K562 (cell line): ENCODE measurements around the gene PLEKHF1. TPM values are rescaled to one million over a fixed set of nuclear protein-coding genes. Genes with fewer than 3 reads are reported as not detected.

Experiments used
- ARID1B ChIP-seq: fragments of 450-650 bp; IDR thresholded peaks from 2 replicates; pipeline ENCODE4 v1.6.1; 2016; ENCODE audit warnings: antibody characterized with exemption, mild to moderate bottlenecking, inconsistent platforms
- BRCA1 ChIP-seq, 2 experiments: fragments of 450-650 bp in 1 of 2; sonication (generic) in 1 of 2; formaldehyde crosslinking in 1 of 2; IDR thresholded peaks; 2 replicates each; pipeline versions ENCODE4 v1.5.0 to v1.6.1; 2017 to 2020; ENCODE audit warnings: mild to moderate bottlenecking in 1 of 2, missing genetic modification reagents in 1 of 2
- CSDE1 ChIP-seq, 2 experiments: fragments of 450-650 bp; IDR thresholded peaks; 2 replicates each; pipeline ENCODE4 v1.6.1; 2016; ENCODE audit warnings: mild to moderate bottlenecking in 1 of 2
- FOXA3 ChIP-seq, 2 experiments: fragments of 450-650 bp in 1 of 2; sonication (generic) in 1 of 2; formaldehyde crosslinking; IDR thresholded peaks in 1 of 2; conservative IDR thresholded peaks in 1 of 2; 2 replicates each; pipeline versions ENCODE4 v1.4.0 to v1.8.0; 2020 to 2022; ENCODE audit warnings: mild to moderate bottlenecking in 2 of 2, missing genetic modification reagents in 1 of 2
- HMG20A ChIP-seq: fragments of 450-650 bp; formaldehyde crosslinking; conservative IDR thresholded peaks from 2 replicates; pipeline ENCODE4 v1.4.0; 2020; ENCODE audit warnings: mild to moderate bottlenecking, mixed read lengths
- KLF13 ChIP-seq: fragments of 450-650 bp; IDR thresholded peaks from 2 replicates; pipeline ENCODE4 v1.6.1; 2016; ENCODE audit warnings: missing genetic modification characterization, low read depth, mild to moderate bottlenecking, missing compliant biosample characterization, moderate library complexity, borderline replicate concordance
- MAZ ChIP-seq, 2 experiments: fragments of 450-650 bp in 1 of 2; sonication (generic) in 1 of 2; formaldehyde crosslinking; IDR thresholded peaks in 1 of 2; conservative IDR thresholded peaks in 1 of 2; 2 replicates each; pipeline versions ENCODE4 v1.4.0 to v1.5.0; 2020; ENCODE audit warnings: mild to moderate bottlenecking in 1 of 2, missing genetic modification reagents in 1 of 2
- MXD1 ChIP-seq: fragments of 250-450 bp; sonication (Bioruptor Pico); IDR thresholded peaks from 2 replicates; pipeline ENCODE4 v1.8.0; 2021; ENCODE audit warnings: borderline replicate concordance, mild to moderate bottlenecking, moderate library complexity; ENCODE audit not compliant: poor library complexity, severe bottlenecking
- NR3C1 ChIP-seq: sonication (generic); formaldehyde crosslinking; IDR thresholded peaks from 2 replicates; pipeline ENCODE4 v1.8.1; 2022; ENCODE audit warnings: missing genetic modification reagents
- NUFIP1 ChIP-seq: fragments of 450-650 bp; IDR thresholded peaks from 2 replicates; pipeline ENCODE4 v1.6.1; 2018; ENCODE audit not compliant: partially characterized antibody
- PHF20 ChIP-seq: fragments of 450-650 bp; IDR thresholded peaks from 2 replicates; pipeline ENCODE4 v1.6.1; 2018; ENCODE audit not compliant: partially characterized antibody
- POLR2A ChIP-seq: fragments of 450-650 bp; conservative IDR thresholded peaks from 2 replicates; pipeline ENCODE4 v1.6.1; 2016
- POLR2AphosphoS5 ChIP-seq: IDR thresholded peaks from 2 replicates; pipeline ENCODE4 v1.6.1; 2011; ENCODE audit warnings: mild to moderate bottlenecking, low read depth, low read length, moderate library complexity; ENCODE audit not compliant: control insufficient read depth, insufficient read depth
- RFX7 ChIP-seq: fragments of 250-450 bp; sonication (Bioruptor Pico); IDR thresholded peaks from 2 replicates; pipeline ENCODE4 v1.5.1; 2021; ENCODE audit warnings: mild to moderate bottlenecking
- SMARCC2 ChIP-seq: fragments of 450-650 bp; IDR thresholded peaks from 2 replicates; pipeline ENCODE4 v1.6.1; 2017; ENCODE audit warnings: antibody characterized with exemption, moderate library complexity, mild to moderate bottlenecking, low read depth
- SPI1 ChIP-seq: IDR thresholded peaks from 2 replicates; pipeline ENCODE4 v1.6.1; 2011; ENCODE audit warnings: low read depth, low read length, control low read depth, borderline replicate concordance
- STAG1 ChIP-seq: sonication (generic); formaldehyde crosslinking; IDR thresholded peaks from 2 replicates; pipeline ENCODE4 v1.5.0; 2020; ENCODE audit warnings: missing genetic modification reagents, borderline replicate concordance
- TEAD1 ChIP-seq, 2 experiments: fragments of 450-650 bp in 1 of 2; sonication (generic) in 1 of 2; formaldehyde crosslinking; IDR thresholded peaks; 2 replicates each; pipeline versions ENCODE4 v1.4.0 to v1.8.0; 2020 to 2022; ENCODE audit warnings: mild to moderate bottlenecking in 2 of 2, missing genetic modification reagents in 1 of 2
- TGIF2 ChIP-seq: sonication (generic); formaldehyde crosslinking; IDR thresholded peaks from 2 replicates; pipeline ENCODE4 v1.8.1; 2022; ENCODE audit warnings: mild to moderate bottlenecking, missing genetic modification reagents, moderate library complexity
- XRCC5 ChIP-seq: fragments of 200-400 bp; formaldehyde crosslinking; IDR thresholded peaks from 2 replicates; pipeline ENCODE4 v1.6.1; 2017; ENCODE audit warnings: low read depth, mild to moderate bottlenecking, low read length
- ZBTB1 ChIP-seq: sonication (generic); formaldehyde crosslinking; IDR thresholded peaks from 2 replicates; pipeline ENCODE4 v1.8.1; 2023; ENCODE audit warnings: missing genetic modification reagents, low read depth, mild to moderate bottlenecking, borderline replicate concordance
- ZFX ChIP-seq: sonication (generic); formaldehyde crosslinking; IDR thresholded peaks from 2 replicates; pipeline ENCODE4 v1.8.0; 2022; ENCODE audit warnings: mild to moderate bottlenecking, missing genetic modification reagents, moderate library complexity
- polyA plus RNA-seq, 8 experiments: library from polyadenylated mRNA; depleted of rRNA in 4 of 8; stranded (reverse) in 5 of 8; unstranded in 3 of 8; fragments of >200 nt; fragmentation: Nextera tagmentation in 2 of 8; fragmentation: Illumina TruSeq in 1 of 8; extraction: Ambion mirVana in 2 of 8; extraction: Trizol in 1 of 8; gene quantifications; 2 replicates each; pipeline versions ENCODE4 v1.2.1 to v1.2.3, GENCODE V29; 2011 to 2014; ENCODE audit warnings: inconsistent platforms in 1 of 8, missing spikeins in 1 of 8
- total RNA-seq, 7 experiments: library from RNA; depleted of rRNA in 6 of 7; stranded (reverse); fragments of >200 nt in 6 of 7; fragmentation: Illumina TruSeq in 2 of 7; extraction: Trizol in 2 of 7; gene quantifications; 2 replicates each; pipeline versions ENCODE4 v1.2.1 to v1.2.3, GENCODE V29; 2011 to 2021; ENCODE audit warnings: low replicate concordance in 1 of 7
- TF ChIP-seq, protein P1 (sequence below), 2 experiments: fragments of 450-650 bp; conservative IDR thresholded peaks; 2 replicates each; pipeline ENCODE4 v1.6.1; 2017; ENCODE audit warnings: mild to moderate bottlenecking in 2 of 2, moderate library complexity in 2 of 2
- TF ChIP-seq, protein P2 (sequence below): sonication (generic); formaldehyde crosslinking; IDR thresholded peaks from 2 replicates; pipeline ENCODE4 v1.8.0; 2022; ENCODE audit warnings: missing genetic modification reagents, mild to moderate bottlenecking, moderate library complexity, borderline replicate concordance

Gene PLEKHF1
- total and polyA plus RNA-seq, 9 of the 15 experiments (the other 6 are each of a cell fraction or from before 2014, with no cell fraction given) = 0.07 to 13.4 (median 3.9) TPM; not detected in 1

GRCh38 chr19:29714953-29715700 is 49.9 kb downstream of the PLEKHF1 start, which contains the start of gene C19orf12 (continued):
- TF ChIP-seq ARID1B (no peak), MAZ (CRISPR knock-in tag; conservative IDR thresholded peaks at IDR 0.05 in 1 of 2, IDR thresholded peaks at IDR 0.05 in 1 of 2) (peak; percentile 73 to 77), ZFX (peak; percentile 98), RFX7 (CRISPR knock-in tag) (no peak), STAG1 (no peak), ZBTB1 (no peak), POLR2A (peak; percentile 86), TGIF2 (no peak), CSDE1 (IDR thresholded peaks at IDR 0.05) (no peak), BRCA1 (IDR thresholded peaks at IDR 0.05) (no peak), BRCA1 (CRISPR knock-in tag; IDR thresholded peaks at IDR 0.05) (no peak), SMARCC2 (no peak), KLF13 (tag) (no peak), HMG20A (CRISPR knock-in tag) (no peak), TEAD1 (CRISPR knock-in tag; IDR thresholded peaks at IDR 0.05) (peak in 1 of 2 experiments; percentile 11; a peak in 1 of 4 replicates), PHF20 (peak; percentile 81), NR3C1 (CRISPR knock-in tag) (peak; percentile 78), FOXA3 (CRISPR knock-in tag; conservative IDR thresholded peaks at IDR 0.05 in 1 of 2, IDR thresholded peaks at IDR 0.05 in 1 of 2) (no peak), MXD1 (CRISPR knock-in tag) (no peak), XRCC5 (no peak), SPI1 (no peak), POLR2AphosphoS5 (peak; percentile 35; the same call in 1 of the 2 replicates), NUFIP1 (no peak)
- TF ChIP-seq, protein P1, sequence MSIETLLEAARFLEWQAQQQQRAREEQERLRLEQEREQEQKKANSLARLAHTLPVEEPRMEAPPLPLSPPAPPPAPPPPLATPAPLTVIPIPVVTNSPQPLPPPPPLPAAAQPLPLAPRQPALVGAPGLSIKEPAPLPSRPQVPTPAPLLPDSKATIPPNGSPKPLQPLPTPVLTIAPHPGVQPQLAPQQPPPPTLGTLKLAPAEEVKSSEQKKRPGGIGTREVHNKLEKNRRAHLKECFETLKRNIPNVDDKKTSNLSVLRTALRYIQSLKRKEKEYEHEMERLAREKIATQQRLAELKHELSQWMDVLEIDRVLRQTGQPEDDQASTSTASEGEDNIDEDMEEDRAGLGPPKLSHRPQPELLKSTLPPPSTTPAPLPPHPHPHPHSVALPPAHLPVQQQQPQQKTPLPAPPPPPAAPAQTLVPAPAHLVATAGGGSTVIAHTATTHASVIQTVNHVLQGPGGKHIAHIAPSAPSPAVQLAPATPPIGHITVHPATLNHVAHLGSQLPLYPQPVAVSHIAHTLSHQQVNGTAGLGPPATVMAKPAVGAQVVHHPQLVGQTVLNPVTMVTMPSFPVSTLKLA (conservative IDR thresholded peaks at IDR 0.05) = peak; percentile 71 to 88
- TF ChIP-seq, protein P2, sequence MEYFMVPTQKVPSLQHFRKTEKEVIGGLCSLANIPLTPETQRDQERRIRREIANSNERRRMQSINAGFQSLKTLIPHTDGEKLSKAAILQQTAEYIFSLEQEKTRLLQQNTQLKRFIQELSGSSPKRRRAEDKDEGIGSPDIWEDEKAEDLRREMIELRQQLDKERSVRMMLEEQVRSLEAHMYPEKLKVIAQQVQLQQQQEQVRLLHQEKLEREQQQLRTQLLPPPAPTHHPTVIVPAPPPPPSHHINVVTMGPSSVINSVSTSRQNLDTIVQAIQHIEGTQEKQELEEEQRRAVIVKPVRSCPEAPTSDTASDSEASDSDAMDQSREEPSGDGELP = no peak
